ENCODE data around the gene STUB1.

DNA sequence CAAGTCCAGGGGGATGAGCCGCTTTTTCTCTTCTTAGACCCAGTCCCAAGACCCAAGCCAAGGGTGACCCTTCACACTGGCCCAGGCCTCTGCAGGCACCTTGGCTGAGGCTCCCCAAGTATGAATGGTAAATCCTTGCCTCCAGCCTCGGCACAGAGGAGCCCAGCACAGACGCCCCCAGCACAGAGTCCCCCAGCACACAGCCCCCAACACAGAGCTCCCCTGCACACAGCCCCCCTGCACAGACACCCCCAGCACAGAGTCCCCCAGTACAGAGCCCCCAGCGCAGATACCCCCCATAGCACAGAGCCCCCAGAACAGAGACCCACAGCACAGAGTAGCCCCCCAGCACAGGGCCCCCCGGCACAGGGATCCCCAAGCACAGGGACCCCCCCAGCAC lies 39.6 kb upstream of the STUB1 start:
- TF ChIP-seq, protein P1, sequence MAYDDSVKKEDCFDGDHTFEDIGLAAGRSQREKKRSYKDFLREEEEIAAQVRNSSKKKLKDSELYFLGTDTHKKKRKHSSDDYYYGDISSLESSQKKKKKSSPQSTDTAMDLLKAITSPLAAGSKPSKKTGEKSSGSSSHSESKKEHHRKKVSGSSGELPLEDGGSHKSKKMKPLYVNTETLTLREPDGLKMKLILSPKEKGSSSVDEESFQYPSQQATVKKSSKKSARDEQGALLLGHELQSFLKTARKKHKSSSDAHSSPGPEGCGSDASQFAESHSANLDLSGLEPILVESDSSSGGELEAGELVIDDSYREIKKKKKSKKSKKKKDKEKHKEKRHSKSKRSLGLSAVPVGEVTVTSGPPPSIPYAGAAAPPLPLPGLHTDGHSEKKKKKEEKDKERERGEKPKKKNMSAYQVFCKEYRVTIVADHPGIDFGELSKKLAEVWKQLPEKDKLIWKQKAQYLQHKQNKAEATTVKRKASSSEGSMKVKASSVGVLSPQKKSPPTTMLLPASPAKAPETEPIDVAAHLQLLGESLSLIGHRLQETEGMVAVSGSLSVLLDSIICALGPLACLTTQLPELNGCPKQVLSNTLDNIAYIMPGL (CRISPR knock-in tag; IDR thresholded peaks at IDR 0.05; ENCODE audit: borderline replicate concordance), result no peak
- TF ChIP-seq, protein P2, sequence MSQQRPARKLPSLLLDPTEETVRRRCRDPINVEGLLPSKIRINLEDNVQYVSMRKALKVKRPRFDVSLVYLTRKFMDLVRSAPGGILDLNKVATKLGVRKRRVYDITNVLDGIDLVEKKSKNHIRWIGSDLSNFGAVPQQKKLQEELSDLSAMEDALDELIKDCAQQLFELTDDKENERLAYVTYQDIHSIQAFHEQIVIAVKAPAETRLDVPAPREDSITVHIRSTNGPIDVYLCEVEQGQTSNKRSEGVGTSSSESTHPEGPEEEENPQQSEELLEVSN (IDR thresholded peaks at IDR 0.05; ENCODE audit: borderline replicate concordance, low read depth), result no peak
- TF ChIP-seq POLR2A (IDR thresholded peaks at IDR 0.05; ENCODE audit: low read length), result no peak
- TF ChIP-seq, protein P3, sequence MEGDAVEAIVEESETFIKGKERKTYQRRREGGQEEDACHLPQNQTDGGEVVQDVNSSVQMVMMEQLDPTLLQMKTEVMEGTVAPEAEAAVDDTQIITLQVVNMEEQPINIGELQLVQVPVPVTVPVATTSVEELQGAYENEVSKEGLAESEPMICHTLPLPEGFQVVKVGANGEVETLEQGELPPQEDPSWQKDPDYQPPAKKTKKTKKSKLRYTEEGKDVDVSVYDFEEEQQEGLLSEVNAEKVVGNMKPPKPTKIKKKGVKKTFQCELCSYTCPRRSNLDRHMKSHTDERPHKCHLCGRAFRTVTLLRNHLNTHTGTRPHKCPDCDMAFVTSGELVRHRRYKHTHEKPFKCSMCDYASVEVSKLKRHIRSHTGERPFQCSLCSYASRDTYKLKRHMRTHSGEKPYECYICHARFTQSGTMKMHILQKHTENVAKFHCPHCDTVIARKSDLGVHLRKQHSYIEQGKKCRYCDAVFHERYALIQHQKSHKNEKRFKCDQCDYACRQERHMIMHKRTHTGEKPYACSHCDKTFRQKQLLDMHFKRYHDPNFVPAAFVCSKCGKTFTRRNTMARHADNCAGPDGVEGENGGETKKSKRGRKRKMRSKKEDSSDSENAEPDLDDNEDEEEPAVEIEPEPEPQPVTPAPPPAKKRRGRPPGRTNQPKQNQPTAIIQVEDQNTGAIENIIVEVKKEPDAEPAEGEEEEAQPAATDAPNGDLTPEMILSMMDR (IDR thresholded peaks at IDR 0.05), result no peak
- no peak for TF ChIP-seq EHMT2 (IDR thresholded peaks at IDR 0.05; ENCODE audit: low read depth)
